ENCODE data around the gene ATF6. TPM values are rescaled to one million over a fixed set of nuclear protein-coding genes. Genes with fewer than 3 reads are reported as not detected.
A peak's percentile ranks its signal among the peaks of the same experiment; 100 is the strongest.

The ATF6 gene
- total and polyA plus RNA-seq, 9 of the 15 experiments (the other 6 are each of a cell fraction or from before 2014, with no cell fraction given) = 11.7 to 32.4 (median 20.4) TPM

GRCh38 chr1:161727256-161727924 lies 38.7 kb upstream of the ATF6 start (continued):
- TF ChIP-seq RNF219 (CRISPR knock-in tag; IDR thresholded peaks at IDR 0.05) (no peak), SMARCC2 (IDR thresholded peaks at IDR 0.05; ENCODE audit: low read depth) (peak; percentile 53; the same call in 1 of the 2 replicates), CHD7 (IDR thresholded peaks at IDR 0.05; ENCODE audit: low read depth, low read length) (no peak), POLR3A (IDR thresholded peaks at IDR 0.05; ENCODE audit: borderline replicate concordance, extremely low read depth, insufficient read depth, insufficient read length) (no peak), SMARCA5 (IDR thresholded peaks at IDR 0.05) (no peak), TOE1 (IDR thresholded peaks at IDR 0.05; ENCODE audit: borderline replicate concordance) (peak; percentile 68; the same call in 1 of the 2 replicates), TOE1 (CRISPR knock-in tag; IDR thresholded peaks at IDR 0.05; ENCODE audit: borderline replicate concordance, low read depth) (no peak), CC2D1A (IDR thresholded peaks at IDR 0.05) (no peak), ZNF79 (CRISPR knock-in tag; IDR thresholded peaks at IDR 0.05; ENCODE audit: low read depth) (no peak), MLLT1 (IDR thresholded peaks at IDR 0.05) (peak; percentile 16 to 57; a peak in 3 of 4 replicates), ETS2 (tag; IDR thresholded peaks at IDR 0.05; ENCODE audit: borderline replicate concordance, poor library complexity, severe bottlenecking) (no peak), CBX2 (IDR thresholded peaks at IDR 0.05; ENCODE audit: insufficient read depth, low read length, poor library complexity, severe bottlenecking) (no peak)
